K562 (cell line): Measurements from ENCODE around the gene BIRC6. TPM values are rescaled to one million over a fixed set of nuclear protein-coding genes. Genes with fewer than 3 reads are reported as not detected.

ENCODE experiments used
- ATAC-seq: fragments of 200-7000 bp; cut with Tn5 transposase; 3 replicates; pipeline ENCODE4 v1.9.1; 2020; ENCODE audit warnings: moderate library complexity
- BruUV-seq: library from RNA; stranded (reverse); fragments of 400-500 nt; replicated peaks from 2 replicates; lab custom pipeline; 2021; lab: Mats Ljungman, UMichigan
- CTCF ChIA-PET: fragments of 300-600 bp; formaldehyde crosslinking; extraction: SDS; loops from one replicate; lab custom pipeline; 2021; ENCODE audit warnings: low intra/inter-chr PET ratio; lab: Yijun Ruan, JAX
- POLR2A ChIA-PET: fragments of 300-600, 350-650 bp; sonication (Branson Sonifier 250); formaldehyde crosslinking; extraction: SDS; loops from one replicate; lab custom pipeline; 2021; ENCODE audit warnings: antibody characterized with exemption, inconsistent platforms; lab: Yijun Ruan, JAX
- DNase-seq, 4 experiments: peaks; one replicate each; pipeline versions ENCODE4 v3.0.0 to v3.0.0-alpha.2; 2011 to 2018; ENCODE audit warnings: low spot score in 3 of 4, mixed read lengths in 3 of 4; ENCODE audit errors: extremely low read depth in 1 of 4
- FAIRE-seq: peaks from 2 replicates; lab custom pipeline; 2011; peaks lifted over from hg19 to GRCh38; lab: Jason Lieb, UNC
- H2AFZ ChIP-seq: 2 replicates; pipeline ENCODE4 v1.6.0; 2011; ENCODE audit warnings: low read depth, low read length, control low read depth, inconsistent platforms
- H3K27ac ChIP-seq: fragments of 200-600 bp; 3 replicates; pipeline ENCODE4 v1.8.0; 2011; ENCODE audit warnings: low read depth, mild to moderate bottlenecking, control low read depth, inconsistent platforms, low read length, moderate library complexity, mixed read lengths; ENCODE audit errors: extremely low read depth
- H3K27me3 ChIP-seq, 2 experiments: fragments of 300-600 bp in 1 of 2; 2 replicates in 1 of 2; 3 replicates in 1 of 2; pipeline versions ENCODE4 v1.6.0 to v1.8.0; 2011; ENCODE audit warnings: inconsistent platforms in 2 of 2, low read length in 2 of 2, mild to moderate bottlenecking in 1 of 2, mixed read lengths in 1 of 2, moderate library complexity in 1 of 2; ENCODE audit not compliant: control insufficient read depth in 2 of 2, insufficient read depth in 2 of 2
- H3K36me3 ChIP-seq: fragments of 300-600 bp; 3 replicates; pipeline ENCODE4 v1.8.0; 2011; ENCODE audit warnings: mild to moderate bottlenecking, low read length, inconsistent platforms; ENCODE audit not compliant: control insufficient read depth, insufficient read depth
- H3K4me1 ChIP-seq, 2 experiments: fragments of 200-600 bp in 1 of 2; replicated peaks in 1 of 2; 2 replicates in 1 of 2; 3 replicates in 1 of 2; pipeline versions ENCODE4 v1.5.1 to v1.8.0; 2011; ENCODE audit warnings: inconsistent platforms in 2 of 2, low read length in 2 of 2, mild to moderate bottlenecking in 1 of 2, mixed read lengths in 1 of 2, moderate library complexity in 1 of 2; ENCODE audit not compliant: control insufficient read depth in 2 of 2, insufficient read depth in 2 of 2
- H3K4me2 ChIP-seq: 2 replicates; pipeline ENCODE4 v1.6.1; 2011; ENCODE audit warnings: low read length, control low read depth, inconsistent platforms, mixed read lengths; ENCODE audit not compliant: insufficient read depth
- H3K4me3 ChIP-seq: fragments of 200-600 bp; sonication (generic), shearing (Covaris generic); 2 replicates; pipeline ENCODE4 v1.5.1; 2016; ENCODE audit warnings: control low read depth, inconsistent platforms
- H3K79me2 ChIP-seq: fragments of 200-600 bp; 3 replicates; pipeline ENCODE4 v1.8.0; 2011; ENCODE audit warnings: low read length, inconsistent platforms; ENCODE audit not compliant: control insufficient read depth, insufficient read depth
- H3K9ac ChIP-seq, 2 experiments: 2 replicates each; pipeline versions ENCODE4 v1.6.0 to v1.6.1; 2011; ENCODE audit warnings: low read depth in 2 of 2, low read length in 2 of 2, control low read depth in 1 of 2, inconsistent platforms in 1 of 2, mild to moderate bottlenecking in 1 of 2, mixed read lengths in 1 of 2; ENCODE audit not compliant: insufficient read depth in 1 of 2
- H3K9me1 ChIP-seq: one replicate; pipeline ENCODE4 v1.6.0; 2011; ENCODE audit warnings: inconsistent platforms, mild to moderate bottlenecking, low read length, moderate library complexity; ENCODE audit not compliant: control insufficient read depth, insufficient read depth
- H3K9me3 ChIP-seq: replicated peaks from 2 replicates; pipeline ENCODE4 v1.5.1; 2011; ENCODE audit warnings: low read depth, low read length, inconsistent platforms; ENCODE audit not compliant: control insufficient read depth, insufficient read depth
- H4K20me1 ChIP-seq: replicated peaks from 2 replicates; pipeline ENCODE4 v1.6.1; 2011; ENCODE audit warnings: low read length, inconsistent platforms, mixed read lengths; ENCODE audit not compliant: control insufficient read depth, insufficient read depth
- CHD2 ChIP-seq: IDR thresholded peaks from 2 replicates; pipeline ENCODE4 v1.6.1; 2011; ENCODE audit warnings: low read depth, low read length
- HDAC2 ChIP-seq: fragments of 450-650 bp; IDR thresholded peaks from 2 replicates; pipeline ENCODE4 v1.6.1; 2016; ENCODE audit warnings: mild to moderate bottlenecking
- KAT7 ChIP-seq: sonication (generic); formaldehyde crosslinking; IDR thresholded peaks from 2 replicates; pipeline ENCODE4 v1.8.0; 2022; ENCODE audit warnings: missing genetic modification reagents, mild to moderate bottlenecking, borderline replicate concordance
- NFIC ChIP-seq: fragments of 450-650 bp; IDR thresholded peaks from 2 replicates; pipeline ENCODE4 v1.6.1; 2017; ENCODE audit warnings: mild to moderate bottlenecking, inconsistent platforms
- POLR3A ChIP-seq: IDR thresholded peaks from 2 replicates; pipeline ENCODE4 v1.6.1; 2011; ENCODE audit warnings: borderline replicate concordance, mild to moderate bottlenecking, moderate library complexity; ENCODE audit not compliant: insufficient read length, insufficient read depth; ENCODE audit errors: extremely low read depth
- PURB ChIP-seq: sonication (generic); formaldehyde crosslinking; IDR thresholded peaks from 2 replicates; pipeline ENCODE4 v1.9.0; 2021; ENCODE audit warnings: low read depth, mild to moderate bottlenecking, missing genetic modification reagents
- SMARCE1 ChIP-seq: fragments of 450-650 bp; IDR thresholded peaks from 2 replicates; pipeline ENCODE4 v1.7.1; 2016; ENCODE audit warnings: mild to moderate bottlenecking
- TEAD1 ChIP-seq, 2 experiments: fragments of 450-650 bp in 1 of 2; sonication (generic) in 1 of 2; formaldehyde crosslinking; IDR thresholded peaks; 2 replicates each; pipeline versions ENCODE4 v1.4.0 to v1.8.0; 2020 to 2022; ENCODE audit warnings: mild to moderate bottlenecking in 2 of 2, missing genetic modification reagents in 1 of 2
- ZFP30 ChIP-seq: fragments of 250-450 bp; sonication (Bioruptor Pico); IDR thresholded peaks from 2 replicates; pipeline ENCODE4 v1.8.0; 2022; ENCODE audit warnings: moderate library complexity, mild to moderate bottlenecking, inconsistent platforms, borderline replicate concordance
- ZNF133 ChIP-seq: fragments of 250-450 bp; sonication (Bioruptor Pico); IDR thresholded peaks from 2 replicates; pipeline ENCODE4 v1.4.0; 2020; ENCODE audit warnings: mild to moderate bottlenecking
- ZNF224 ChIP-seq: sonication (generic); formaldehyde crosslinking; IDR thresholded peaks from 2 replicates; pipeline ENCODE4 v1.8.0; 2022; ENCODE audit warnings: mild to moderate bottlenecking, missing genetic modification reagents
- ZNF239 ChIP-seq: fragments of 250-450 bp; sonication (Bioruptor Pico); IDR thresholded peaks from 2 replicates; pipeline ENCODE4 v1.4.0; 2020; ENCODE audit warnings: mild to moderate bottlenecking
- ZNF263 ChIP-seq: sonication (generic); formaldehyde crosslinking; IDR thresholded peaks from 2 replicates; pipeline ENCODE4 v1.8.0; 2022; ENCODE audit warnings: mild to moderate bottlenecking, missing genetic modification reagents, borderline replicate concordance
- ZNF696 ChIP-seq: fragments of 250-450 bp; sonication (Bioruptor Pico); conservative IDR thresholded peaks from 2 replicates; pipeline ENCODE4 v1.4.0; 2020; ENCODE audit warnings: mild to moderate bottlenecking, moderate library complexity
- WGBS: fragments of 100-300 bp; shearing (Covaris generic); methylation state at CpG from one replicate; pipeline ENCODE4 v1.1.6; 2016; ENCODE audit warnings: low coverage, mixed read lengths; ENCODE audit not compliant: insufficient coverage; ENCODE audit errors: missing lambda C conversion rate; 5-methylcytosine and 5-hydroxymethylcytosine counted together
- in situ Hi-C: fragments of 300-500 bp; cut with MboI; formaldehyde crosslinking; loops from 4 replicates; pipeline ENCODE4 v1.15.0; 2018; ENCODE audit warnings: inconsistent platforms, mixed read lengths
- intact Hi-C: fragments of 100-400 bp; cut with micrococcal nuclease; formaldehyde crosslinking; loops from 2 replicates; pipeline ENCODE4 v1.14.2; 2022
- polyA plus RNA-seq, 8 experiments: library from polyadenylated mRNA; depleted of rRNA in 4 of 8; stranded (reverse) in 5 of 8; unstranded in 3 of 8; fragments of >200 nt; fragmentation: Nextera tagmentation in 2 of 8; fragmentation: Illumina TruSeq in 1 of 8; extraction: Ambion mirVana in 2 of 8; extraction: Trizol in 1 of 8; gene quantifications; 2 replicates each; pipeline versions ENCODE4 v1.2.1 to v1.2.3, GENCODE V29; 2011 to 2014; ENCODE audit warnings: inconsistent platforms in 1 of 8, missing spikeins in 1 of 8
- total RNA-seq, 7 experiments: library from RNA; depleted of rRNA in 6 of 7; stranded (reverse); fragments of >200 nt in 6 of 7; fragmentation: Illumina TruSeq in 2 of 7; extraction: Trizol in 2 of 7; gene quantifications; 2 replicates each; pipeline versions ENCODE4 v1.2.1 to v1.2.3, GENCODE V29; 2011 to 2021; ENCODE audit warnings: low replicate concordance in 1 of 7
- TF ChIP-seq, protein P1 (sequence below): fragments of 450-650 bp; IDR thresholded peaks from 2 replicates; pipeline ENCODE4 v1.6.1; 2018; ENCODE audit not compliant: partially characterized antibody
- TF ChIP-seq, protein P2 (sequence below): fragments of 450-650 bp; IDR thresholded peaks from 2 replicates; pipeline ENCODE4 v1.6.1; 2017; ENCODE audit warnings: antibody characterized with exemption

The BIRC6 gene
- total and polyA plus RNA-seq, 9 of the 15 experiments (the other 6 are each of a cell fraction or from before 2014, with no cell fraction given), result 18.8 to 110 (median 49.8) TPM

DNA sequence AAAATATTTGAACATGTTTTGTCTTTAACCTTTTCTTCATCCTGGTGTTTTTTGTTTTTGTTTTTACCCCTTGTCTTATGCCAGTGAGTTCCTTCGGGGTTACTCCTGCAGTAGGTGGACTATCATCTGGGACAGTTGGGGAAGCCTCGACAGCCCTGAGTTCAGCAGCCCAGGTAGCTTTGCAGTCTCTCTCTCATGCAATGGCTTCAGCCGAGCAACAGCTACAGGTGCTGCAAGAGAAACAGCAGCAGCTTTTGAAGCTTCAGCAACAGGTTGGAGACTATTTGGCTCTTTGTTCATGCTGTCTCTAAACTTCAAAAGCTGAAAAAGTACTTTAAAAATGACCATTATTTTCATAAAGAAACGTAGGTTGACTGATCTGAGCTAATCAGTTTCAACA, 106.3 kb downstream of the BIRC6 start:
- ChIA-PET CTCF (no interaction called here), POLR2A (interaction anchor here (0.5 to 1.6 kb wide), 2 partner anchors 10 to 18 kb away, joined by 3 to 4 read pairs; no protein-coding TSS in a partner anchor)
- H3K4me1 ChIP-seq, result no peaks in the 10 kb centered on the region
- peaks cover 54% of the 10 kb centered on the region for H3K36me3 ChIP-seq
- no TSS peak for BruUV-seq
- H3K27me3 ChIP-seq, result no peaks in the 10 kb centered on the region
- no peak for DNase-seq
- no peak for ATAC-seq
- intact Hi-C loops (no loop called here), in situ Hi-C loops (no loop called here)
- no peak overlapping the region for H3K9ac ChIP-seq
- H3K79me2 ChIP-seq, result peaks cover 12% of the 10 kb centered on the region; the same call in 2 of the 3 replicates
- no peak for FAIRE-seq
- H3K4me3 ChIP-seq, result no peak overlapping the region
- H3K9me1 ChIP-seq, result no peaks in the 10 kb centered on the region
- H3K4me2 ChIP-seq, result no peak overlapping the region
- no peaks in the 10 kb centered on the region for H4K20me1 ChIP-seq
- H2AFZ ChIP-seq, result no peak overlapping the region
- H3K9me3 ChIP-seq, result no peaks in the 10 kb centered on the region
- WGBS, result 87% methylated on average over 4 of the region's 4 CpGs
- H3K27ac ChIP-seq, result no peak overlapping the region
- TF ChIP-seq PURB (CRISPR knock-in tag), result no peak
- no peak for TF ChIP-seq ZNF224 (CRISPR knock-in tag)
- TF ChIP-seq HDAC2, result no peak
- no peak for TF ChIP-seq ZNF239
- TF ChIP-seq, protein P1, sequence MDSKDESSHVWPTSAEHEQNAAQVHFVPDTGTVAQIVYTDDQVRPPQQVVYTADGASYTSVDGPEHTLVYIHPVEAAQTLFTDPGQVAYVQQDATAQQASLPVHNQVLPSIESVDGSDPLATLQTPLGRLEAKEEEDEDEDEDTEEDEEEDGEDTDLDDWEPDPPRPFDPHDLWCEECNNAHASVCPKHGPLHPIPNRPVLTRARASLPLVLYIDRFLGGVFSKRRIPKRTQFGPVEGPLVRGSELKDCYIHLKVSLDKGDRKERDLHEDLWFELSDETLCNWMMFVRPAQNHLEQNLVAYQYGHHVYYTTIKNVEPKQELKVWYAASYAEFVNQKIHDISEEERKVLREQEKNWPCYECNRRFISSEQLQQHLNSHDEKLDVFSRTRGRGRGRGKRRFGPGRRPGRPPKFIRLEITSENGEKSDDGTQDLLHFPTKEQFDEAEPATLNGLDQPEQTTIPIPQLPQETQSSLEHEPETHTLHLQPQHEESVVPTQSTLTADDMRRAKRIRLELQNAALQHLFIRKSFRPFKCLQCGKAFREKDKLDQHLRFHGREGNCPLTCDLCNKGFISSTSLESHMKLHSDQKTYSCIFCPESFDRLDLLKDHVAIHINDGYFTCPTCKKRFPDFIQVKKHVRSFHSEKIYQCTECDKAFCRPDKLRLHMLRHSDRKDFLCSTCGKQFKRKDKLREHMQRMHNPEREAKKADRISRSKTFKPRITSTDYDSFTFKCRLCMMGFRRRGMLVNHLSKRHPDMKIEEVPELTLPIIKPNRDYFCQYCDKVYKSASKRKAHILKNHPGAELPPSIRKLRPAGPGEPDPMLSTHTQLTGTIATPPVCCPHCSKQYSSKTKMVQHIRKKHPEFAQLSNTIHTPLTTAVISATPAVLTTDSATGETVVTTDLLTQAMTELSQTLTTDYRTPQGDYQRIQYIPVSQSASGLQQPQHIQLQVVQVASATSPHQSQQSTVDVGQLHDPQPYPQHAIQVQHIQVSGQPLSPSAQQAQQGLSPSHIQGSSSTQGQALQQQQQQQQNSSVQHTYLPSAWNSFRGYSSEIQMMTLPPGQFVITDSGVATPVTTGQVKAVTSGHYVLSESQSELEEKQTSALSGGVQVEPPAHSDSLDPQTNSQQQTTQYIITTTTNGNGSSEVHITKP, result no peak
- TF ChIP-seq ZNF696, result no peak
- no peak for TF ChIP-seq NFIC
- no peak for TF ChIP-seq ZFP30 (CRISPR knock-in tag)
- TF ChIP-seq, protein P2, sequence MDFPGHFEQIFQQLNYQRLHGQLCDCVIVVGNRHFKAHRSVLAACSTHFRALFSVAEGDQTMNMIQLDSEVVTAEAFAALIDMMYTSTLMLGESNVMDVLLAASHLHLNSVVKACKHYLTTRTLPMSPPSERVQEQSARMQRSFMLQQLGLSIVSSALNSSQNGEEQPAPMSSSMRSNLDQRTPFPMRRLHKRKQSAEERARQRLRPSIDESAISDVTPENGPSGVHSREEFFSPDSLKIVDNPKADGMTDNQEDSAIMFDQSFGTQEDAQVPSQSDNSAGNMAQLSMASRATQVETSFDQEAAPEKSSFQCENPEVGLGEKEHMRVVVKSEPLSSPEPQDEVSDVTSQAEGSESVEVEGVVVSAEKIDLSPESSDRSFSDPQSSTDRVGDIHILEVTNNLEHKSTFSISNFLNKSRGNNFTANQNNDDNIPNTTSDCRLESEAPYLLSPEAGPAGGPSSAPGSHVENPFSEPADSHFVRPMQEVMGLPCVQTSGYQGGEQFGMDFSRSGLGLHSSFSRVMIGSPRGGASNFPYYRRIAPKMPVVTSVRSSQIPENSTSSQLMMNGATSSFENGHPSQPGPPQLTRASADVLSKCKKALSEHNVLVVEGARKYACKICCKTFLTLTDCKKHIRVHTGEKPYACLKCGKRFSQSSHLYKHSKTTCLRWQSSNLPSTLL, result no peak
- TF ChIP-seq TEAD1 (CRISPR knock-in tag; IDR thresholded peaks at IDR 0.05), result no peak
- no peak for TF ChIP-seq POLR3A
- TF ChIP-seq ZNF263 (CRISPR knock-in tag), result no peak
- no peak for TF ChIP-seq CHD2
- no peak for TF ChIP-seq ZNF133 (CRISPR knock-in tag)
- TF ChIP-seq KAT7, result no peak
- no peak for TF ChIP-seq SMARCE1
